Adrenal gland (tissue), 12 donors: ENCODE data around the gene ARHGAP22. TPM values are rescaled to one million over a fixed set of nuclear protein-coding genes. Genes with fewer than 3 reads are reported as not detected.

Experiments
- DNase-seq, 7 donors: peaks; one replicate each; pipeline ENCODE4 v3.0.0-alpha.2; 2019 to 2020
- H3K27ac ChIP-seq, 5 donors: fragments of 200-600 bp; sonication (generic) in 4 of 5; 1 replicate in 3 of 5; 2 replicates in 2 of 5; pipeline versions ENCODE4 v1.5.1 to v1.8.0; 2016 to 2020; ENCODE audit warnings: mild to moderate bottlenecking in 1 of 5
- H3K27me3 ChIP-seq: fragments of 200-600 bp; 2 replicates; pipeline ENCODE4 v1.8.0; 2021
- H3K36me3 ChIP-seq, 2 donors: fragments of 200-600 bp; replicated peaks in 1 of 2; 1 replicate in 1 of 2; 2 replicates in 1 of 2; pipeline versions ENCODE4 v1.5.1 to v1.8.0; 2018 to 2022
- H3K4me1 ChIP-seq, 2 donors: fragments of 200-600 bp; replicated peaks in 1 of 2; 1 replicate in 1 of 2; 2 replicates in 1 of 2; pipeline versions ENCODE4 v1.5.1 to v1.8.0; 2018 to 2021
- H3K4me3 ChIP-seq, 4 donors: fragments of 200-600 bp; sonication (generic) in 3 of 4; one replicate each; pipeline ENCODE4 v1.5.1; 2016 to 2018
- H3K9me3 ChIP-seq, 3 donors: fragments of 200-600 bp; sonication (generic) in 1 of 3; replicated peaks in 1 of 3; 1 replicate in 2 of 3; 2 replicates in 1 of 3; pipeline versions ENCODE4 v1.5.1 to v1.8.0; 2016 to 2021
- CTCF ChIP-seq, 6 experiments: fragments of 450-650 bp in 4 of 6; fragments of 200-600 bp in 2 of 6; sonication (generic) in 1 of 6; IDR thresholded peaks; 1 replicate in 5 of 6; 2 replicates in 1 of 6; pipeline versions ENCODE4 v1.5.1 to v1.8.0; 2016 to 2021; ENCODE audit warnings: antibody characterized with exemption in 6 of 6, mild to moderate bottlenecking in 2 of 6, moderate library complexity in 1 of 6
- POLR2A ChIP-seq, 2 donors: fragments of 450-650 bp; IDR thresholded peaks; one replicate each; pipeline ENCODE4 v1.6.1; 2017; ENCODE audit warnings: antibody characterized with exemption in 2 of 2, mild to moderate bottlenecking in 2 of 2, moderate library complexity in 1 of 2
- WGBS, 4 donors: extraction: QIAGEN DNeasy Blood & Tissue Kit in 2 of 4; methylation state at CpG; one replicate each; pipeline versions ENCODE4 v1.1.5 to v1.1.7; 2013 to 2017; 5-methylcytosine and 5-hydroxymethylcytosine counted together
- intact Hi-C, 2 donors: fragments of 100-400 bp; cut with DNase I; formaldehyde crosslinking; loops; one replicate each; pipeline versions ENCODE4 v1.14.1 to v1.15.0; 2022 to 2023
- polyA plus RNA-seq, 3 donors: library from polyadenylated mRNA; stranded (reverse); fragments of 200-250 nt in 2 of 3; fragments of 350-450 nt in 1 of 3; fragmentation: Illumina TruSeq in 1 of 3; extraction: RNeasy Lipid Tissue Mini Kit (QIAGEN cat#74804) in 1 of 3; gene quantifications; one replicate each; pipeline ENCODE4 v1.2.3, GENCODE V29; 2013 to 2014
- total RNA-seq, 9 donors: library from RNA; depleted of rRNA in 4 of 9; stranded (reverse); fragments of >200 nt in 4 of 9; fragments of 120-200 nt in 1 of 9; fragmentation: NEBNext Ultra II Directional in 1 of 9; extraction: Animal tissue kit (Norgen Biotek cat#: 25700) in 1 of 9; gene quantifications; one replicate each; pipeline versions ENCODE4 v1.1.0 to v1.2.4, GENCODE V29; 2013 to 2023
- donor health status: healthy with polysubstance abuse.
- donor health status: Bipolar disorder and iron deficiency.
- donor health status: DM: yes; HTN: yes; CAD: no.
- donor health status: DM: no; HTN: no; CAD: no.
- donor health status: DM: no; HTN: no; CAD: no.
- donor health status: DM: yes; HTN: yes; CAD: no.

ARHGAP22 gene
- total and polyA plus RNA-seq, 12 donors: 0.91 to 11.6 (median 4.6) TPM

DNA sequence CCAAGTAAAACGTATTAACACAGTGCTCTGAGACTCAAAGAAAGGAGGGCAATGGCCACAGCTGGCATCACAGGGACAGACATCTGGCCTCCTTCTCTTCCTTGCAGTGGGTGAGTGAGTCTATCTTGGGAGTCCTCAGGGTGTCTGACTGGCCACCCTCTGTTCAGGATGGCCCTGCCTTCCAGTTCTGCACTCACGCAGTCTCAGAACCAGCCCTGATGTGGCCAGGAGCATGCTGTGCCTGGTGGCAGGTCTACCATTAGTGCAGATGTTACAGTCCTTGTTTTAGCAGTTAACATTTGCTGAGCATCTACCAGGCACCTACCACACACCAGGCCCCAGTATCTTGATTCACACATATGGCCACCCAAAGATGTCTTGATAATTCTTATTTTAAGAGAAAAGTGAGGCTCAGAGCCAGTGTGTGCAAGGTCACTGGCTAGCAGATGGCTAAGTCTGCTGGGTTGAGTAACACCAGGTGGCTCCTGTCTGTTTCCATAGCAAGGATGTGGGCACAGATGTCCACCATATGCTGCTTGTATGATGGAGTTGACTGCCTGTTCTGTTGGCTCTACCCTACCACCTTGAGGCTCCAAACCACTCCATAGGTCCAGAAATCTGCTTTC, 23.2 kb upstream of the ARHGAP22 start:
- DNase-seq: no peak
- 83 to 96% (median 89%) methylated on average over 2 of the region's 2 CpGs for WGBS, 4 donors
- Histone ChIP-seq H3K4me1 (no peaks in the 10 kb centered on the region), H3K9me3 (no peaks in the 10 kb centered on the region), H3K27me3 (no peaks in the 10 kb centered on the region), H3K4me3 (no peak overlapping the region), H3K27ac (no peak overlapping the region), H3K36me3 (no peaks in the 10 kb centered on the region)
- intact Hi-C loops: no loop called here
- no peak for TF ChIP-seq CTCF (IDR thresholded peaks at IDR 0.05)
- TF ChIP-seq POLR2A (IDR thresholded peaks at IDR 0.05): no peak

- WGBS, 4 donors: 77 to 84% (median 81%) methylated on average over 8 to 11 of the region's 11 CpGs
- no peaks in the 10 kb centered on the region for H3K9me3 ChIP-seq
- no peak for DNase-seq
- no peaks in the 10 kb centered on the region for H3K36me3 ChIP-seq
- intact Hi-C loops: no loop called here
- TF ChIP-seq CTCF (IDR thresholded peaks at IDR 0.05): no peak
- H3K4me3 ChIP-seq: no peak overlapping the region
- H3K27me3 ChIP-seq: no peaks in the 10 kb centered on the region
- H3K4me1 ChIP-seq: no peaks in the 10 kb centered on the region
- H3K27ac ChIP-seq: no peak overlapping the region
These were observed 22.3 kb upstream of the ARHGAP22 start for GRCh38 chr10:48626986-48627731.

DNA sequence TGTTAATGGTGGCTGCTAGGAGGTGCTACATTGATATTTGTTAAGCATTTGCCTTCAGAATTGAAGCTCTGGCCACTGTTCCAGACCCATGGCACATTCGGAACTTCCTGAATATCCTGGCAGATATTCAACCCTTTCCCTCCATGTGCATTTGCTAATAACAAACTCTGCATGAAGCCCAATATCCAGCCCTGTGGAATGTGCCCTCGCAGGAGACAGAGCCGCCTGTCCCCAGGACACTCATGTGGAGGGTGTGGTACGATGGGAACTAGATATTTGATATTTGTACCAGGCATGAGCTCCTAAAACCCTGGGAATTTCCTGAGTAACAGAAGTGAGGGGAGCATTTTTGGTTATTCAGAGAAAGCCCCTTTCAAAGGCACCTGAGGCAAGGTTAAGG, 21.6 kb upstream of the ARHGAP22 start:
- no peak for DNase-seq
- 64 to 82% (median 76%) methylated on average over 4 of the region's 4 CpGs for WGBS, 4 donors
- intact Hi-C loops: no loop called here
- no peak overlapping the region for H3K27ac ChIP-seq
- H3K9me3 ChIP-seq: no peaks in the 10 kb centered on the region
- no peaks in the 10 kb centered on the region for H3K27me3 ChIP-seq
- H3K4me1 ChIP-seq: no peaks in the 10 kb centered on the region
- no peaks in the 10 kb centered on the region for H3K36me3 ChIP-seq
- H3K4me3 ChIP-seq: no peak overlapping the region
- TF ChIP-seq POLR2A (IDR thresholded peaks at IDR 0.05) (no peak), CTCF (IDR thresholded peaks at IDR 0.05) (no peak)

DNA sequence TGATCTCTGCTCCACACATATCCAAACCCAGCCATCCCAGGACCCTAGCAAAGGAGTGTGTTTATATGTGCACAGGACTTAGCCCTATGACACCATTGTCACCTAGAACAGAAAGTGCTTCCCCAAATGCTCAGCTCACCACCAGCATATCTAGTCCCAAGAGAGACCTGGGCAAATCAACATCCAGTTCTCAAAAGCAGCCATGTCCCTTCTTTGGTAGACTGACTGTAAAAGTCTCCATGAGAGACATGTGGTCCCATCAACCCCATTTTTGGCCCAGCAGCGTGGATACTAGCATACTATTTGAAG, 20.9 kb upstream of the ARHGAP22 start:
- Histone ChIP-seq H3K27me3 (no peaks in the 10 kb centered on the region), H3K4me3 (no peak overlapping the region), H3K36me3 (no peaks in the 10 kb centered on the region), H3K4me1 (no peaks in the 10 kb centered on the region), H3K9me3 (no peaks in the 10 kb centered on the region), H3K27ac (no peak overlapping the region)
- intact Hi-C loops: no loop called here
- no peak for DNase-seq
- 67 to 80% (median 77%) methylated on average over 1 of the region's 1 CpG for WGBS, 4 donors
- TF ChIP-seq CTCF (IDR thresholded peaks at IDR 0.05) (no peak), POLR2A (IDR thresholded peaks at IDR 0.05) (no peak)
